ENCODE results near the gene HCRTR1. TPM values are rescaled to one million over a fixed set of nuclear protein-coding genes. Genes with fewer than 3 reads are reported as not detected.

Gene HCRTR1
- polyA plus RNA-seq, 1 of the 3 experiments (the other 2 are of a cell fraction) = 0.03 TPM

GRCh38 chr1:31669433-31669785 lies 51.9 kb downstream of the HCRTR1 start:
- no peak overlapping the region for H3K4me3 ChIP-seq (ENCODE audit: low read depth in 2 of 2, low read length in 1 of 2)
- H3K4me2 ChIP-seq = peak overlapping the region; percentile 56
- H3F3A ChIP-seq (replicated peaks; ENCODE audit: insufficient read depth) = no peaks in the 10 kb centered on the region
- TF ChIP-seq REST (IDR thresholded peaks at IDR 0.05; ENCODE audit: low read depth, low read length) (no peak), RXRA (IDR thresholded peaks at IDR 0.05; ENCODE audit: borderline replicate concordance, low read depth) (no peak), NRF1 (IDR thresholded peaks at IDR 0.05; ENCODE audit: low read depth, low read length) (no peak), RAD21 (IDR thresholded peaks at IDR 0.05; ENCODE audit: low read length) (no peak), EP300 (IDR thresholded peaks at IDR 0.05; ENCODE audit: borderline replicate concordance in 1 of 2, low read depth in 1 of 2, low read length in 1 of 2) (peak in 1 of 2 experiments; percentile 48; a peak in 1 of 4 replicates), PBX3 (IDR thresholded peaks at IDR 0.05) (no peak), RCOR1 (IDR thresholded peaks at IDR 0.05; ENCODE audit: low read length) (peak; percentile 43; the same call in 1 of the 2 replicates)
- no peak overlapping the region for H3K9ac ChIP-seq
- H3K9me3 ChIP-seq = no peaks in the 10 kb centered on the region
- H4K20me1 ChIP-seq (ENCODE audit: insufficient read depth) = no peaks in the 10 kb centered on the region
- H3K79me2 ChIP-seq (ENCODE audit: insufficient read depth) = no peaks in the 10 kb centered on the region
- H3K9me2 ChIP-seq = no peaks in the 10 kb centered on the region
- peaks cover 18 to 43% of the 10 kb centered on the region in 2 experiments for H3K4me1 ChIP-seq (ENCODE audit: control insufficient read depth in 1 of 2, insufficient read depth in 2 of 2, low read depth in 1 of 2, low read length in 1 of 2)
- CTCF ChIA-PET = interaction anchor here (1.0 to 4.9 kb wide), 7 partner anchors 14 to 121 kb away, joined by 3 to 39 read pairs (median 5); partner anchors contain the start of genes ADGRB2 and COL16A1
- POLR2A ChIA-PET = no interaction called here
- no peaks in the 10 kb centered on the region for H3K36me3 ChIP-seq (replicated peaks in 1 of 2; ENCODE audit: control insufficient read depth in 1 of 2, insufficient read depth in 2 of 2, low read length in 1 of 2)
- WGBS (ENCODE audit: low lambda C conversion rate) = 77% methylated on average over 7 of the region's 7 CpGs
- H3K27me3 ChIP-seq (ENCODE audit: insufficient read depth) = no peaks in the 10 kb centered on the region
- H3K27ac ChIP-seq (ENCODE audit: low read depth in 2 of 2, low read length in 1 of 2) = peak overlapping the region in 1 of 2 experiments; percentile 68; a peak in 3 of 4 replicates
- peak; percentile 83 for DNase-seq
- no peak overlapping the region for H2AFZ ChIP-seq (ENCODE audit: low read depth)

- Histone ChIP-seq H3K4me1 (ENCODE audit: control insufficient read depth in 1 of 2, insufficient read depth in 2 of 2, low read depth in 1 of 2, low read length in 1 of 2) (peaks cover 18 to 48% of the 10 kb centered on the region in 2 experiments), H3K4me2 (peak overlapping the region; percentile 56), H3K9me3 (no peaks in the 10 kb centered on the region), H3K9me2 (no peaks in the 10 kb centered on the region), H3K79me2 (ENCODE audit: insufficient read depth) (no peaks in the 10 kb centered on the region), H3K27ac (ENCODE audit: low read depth in 2 of 2, low read length in 1 of 2) (peak overlapping the region in 1 of 2 experiments; percentile 68; a peak in 3 of 4 replicates), H3K27me3 (ENCODE audit: insufficient read depth) (no peaks in the 10 kb centered on the region), H2AFZ (ENCODE audit: low read depth) (0 out of 2 replicates have a peak overlapping the region, but pooled peaks have one; percentile 13), H3K36me3 (replicated peaks in 1 of 2; ENCODE audit: control insufficient read depth in 1 of 2, insufficient read depth in 2 of 2, low read length in 1 of 2) (no peaks in the 10 kb centered on the region), H3K4me3 (ENCODE audit: low read depth in 2 of 2, low read length in 1 of 2) (no peak overlapping the region), H3K9ac (no peak overlapping the region), H4K20me1 (ENCODE audit: insufficient read depth) (no peaks in the 10 kb centered on the region), H3F3A (replicated peaks; ENCODE audit: insufficient read depth) (no peaks in the 10 kb centered on the region)
- CTCF ChIA-PET = interaction anchor here (0.8 to 4.9 kb wide), 15 partner anchors 9 to 294 kb away, joined by 3 to 39 read pairs (median 3); partner anchors contain the start of genes ADGRB2 and COL16A1
- peak; percentile 56 for DNase-seq
- POLR2A ChIA-PET = no interaction called here
- whole genome bisulfite sequencing (ENCODE audit: low lambda C conversion rate) = 65% methylated on average over 26 of the region's 30 CpGs
- no peak for TF ChIP-seq REST (IDR thresholded peaks at IDR 0.05; ENCODE audit: low read depth, low read length)
- peak; percentile 93 for TF ChIP-seq NFIC (IDR thresholded peaks at IDR 0.05; ENCODE audit: borderline replicate concordance)
- no peak for TF ChIP-seq ELF1 (IDR thresholded peaks at IDR 0.05)
- TF ChIP-seq MEF2A (IDR thresholded peaks at IDR 0.05; ENCODE audit: borderline replicate concordance, low read depth) = no peak
- TF ChIP-seq RCOR1 (IDR thresholded peaks at IDR 0.05; ENCODE audit: low read length) = 0 out of 2 replicates have a peak, but pooled peaks have one; percentile 18
- TF ChIP-seq TAF1 (IDR thresholded peaks at IDR 0.05; ENCODE audit: borderline replicate concordance, low read depth, low read length) = no peak
- TF ChIP-seq MAX (IDR thresholded peaks at IDR 0.05; ENCODE audit: low read depth) = peak; percentile 38; the same call in 1 of the 2 replicates
- no peak for TF ChIP-seq SIN3A (IDR thresholded peaks at IDR 0.05; ENCODE audit: borderline replicate concordance, low read depth, low read length)
- peak; percentile 37 for TF ChIP-seq CTCF (IDR thresholded peaks at IDR 0.05)
These were observed 52.5 kb downstream of the HCRTR1 start for GRCh38 chr1:31669786-31670592.
